Suprapubic skin (tissue), 4 donors: Measurements from ENCODE around the gene STARD10.

Source experiments
- EP300 ChIP-seq: sonication (generic); formaldehyde crosslinking; IDR thresholded peaks from one replicate; pipeline ENCODE4 v1.6.1; 2017; ENCODE audit warnings: antibody characterized with exemption
- POLR2A ChIP-seq, 2 donors: fragments of 450-650 bp; IDR thresholded peaks; one replicate each; pipeline ENCODE4 v1.6.1; 2017; ENCODE audit warnings: antibody characterized with exemption in 2 of 2, mild to moderate bottlenecking in 2 of 2, moderate library complexity in 2 of 2
- POLR2AphosphoS5 ChIP-seq, 3 donors: sonication (generic); formaldehyde crosslinking; IDR thresholded peaks; one replicate each; pipeline ENCODE4 v1.6.1; 2017; ENCODE audit warnings: antibody characterized with exemption in 3 of 3
- TF ChIP-seq, protein P1 (sequence below), 2 donors: fragments of 200-600 bp in 1 of 2; fragments of 450-650 bp in 1 of 2; sonication (generic) in 1 of 2; IDR thresholded peaks; one replicate each; pipeline ENCODE4 v1.5.1; 2016 to 2019; ENCODE audit warnings: antibody characterized with exemption in 2 of 2, mild to moderate bottlenecking in 1 of 2, moderate library complexity in 1 of 2

GRCh38 chr11:72712168-72712751, 81.6 kb downstream of the STARD10 start:
- TF ChIP-seq POLR2AphosphoS5 (IDR thresholded peaks at IDR 0.05) (no peak), POLR2A (IDR thresholded peaks at IDR 0.05) (no peak), EP300 (no peak)
- TF ChIP-seq, protein P1, sequence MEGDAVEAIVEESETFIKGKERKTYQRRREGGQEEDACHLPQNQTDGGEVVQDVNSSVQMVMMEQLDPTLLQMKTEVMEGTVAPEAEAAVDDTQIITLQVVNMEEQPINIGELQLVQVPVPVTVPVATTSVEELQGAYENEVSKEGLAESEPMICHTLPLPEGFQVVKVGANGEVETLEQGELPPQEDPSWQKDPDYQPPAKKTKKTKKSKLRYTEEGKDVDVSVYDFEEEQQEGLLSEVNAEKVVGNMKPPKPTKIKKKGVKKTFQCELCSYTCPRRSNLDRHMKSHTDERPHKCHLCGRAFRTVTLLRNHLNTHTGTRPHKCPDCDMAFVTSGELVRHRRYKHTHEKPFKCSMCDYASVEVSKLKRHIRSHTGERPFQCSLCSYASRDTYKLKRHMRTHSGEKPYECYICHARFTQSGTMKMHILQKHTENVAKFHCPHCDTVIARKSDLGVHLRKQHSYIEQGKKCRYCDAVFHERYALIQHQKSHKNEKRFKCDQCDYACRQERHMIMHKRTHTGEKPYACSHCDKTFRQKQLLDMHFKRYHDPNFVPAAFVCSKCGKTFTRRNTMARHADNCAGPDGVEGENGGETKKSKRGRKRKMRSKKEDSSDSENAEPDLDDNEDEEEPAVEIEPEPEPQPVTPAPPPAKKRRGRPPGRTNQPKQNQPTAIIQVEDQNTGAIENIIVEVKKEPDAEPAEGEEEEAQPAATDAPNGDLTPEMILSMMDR (IDR thresholded peaks at IDR 0.05) = no peak
